WTC11 (cell line): ENCODE data around the gene SOS2. TPM values are rescaled to one million over a fixed set of nuclear protein-coding genes. Genes with fewer than 3 reads are reported as not detected.

Source experiments
- ATAC-seq: fragments of 200-7000 bp; cut with Tn5 transposase; 2 replicates; pipeline ENCODE4 v1.10.0; 2021; ENCODE audit warnings: mild to moderate bottlenecking, moderate library complexity
- CTCF ChIA-PET: fragments of 300-600 bp; sonication (Branson Sonifier 250); formaldehyde crosslinking; loops from one replicate; lab custom pipeline; 2021; ENCODE audit warnings: antibody characterized with exemption; lab: Charles Lee
- POLR2A ChIA-PET: fragments of 350-600 bp; sonication (Branson Sonifier 250); formaldehyde crosslinking; loops from one replicate; lab custom pipeline; 2021; ENCODE audit warnings: antibody characterized with exemption; lab: Charles Lee
- DNase-seq: peaks from one replicate; pipeline ENCODE4 v3.0.0; 2021; ENCODE audit warnings: low spot score
- H3K27ac Mint-ChIP-seq: 2 replicates; pipeline ENCODE4 v1.8.0; 2021; ENCODE audit warnings: mixed read lengths
- H3K27me3 Mint-ChIP-seq: 2 replicates; pipeline ENCODE4 v1.8.0; 2021; ENCODE audit warnings: low read depth, mild to moderate bottlenecking, moderate library complexity, mixed read lengths
- H3K36me3 Mint-ChIP-seq: 2 replicates; pipeline ENCODE4 v1.8.0; 2021; ENCODE audit warnings: mixed read lengths
- H3K4me1 Mint-ChIP-seq: 2 replicates; pipeline ENCODE4 v1.8.0; 2022; ENCODE audit warnings: mixed read lengths
- H3K4me3 Mint-ChIP-seq: 2 replicates; pipeline ENCODE4 v1.8.0; 2021; ENCODE audit warnings: mild to moderate bottlenecking, moderate library complexity, mixed read lengths
- H3K9me3 Mint-ChIP-seq: 2 replicates; pipeline ENCODE4 v1.8.0; 2021; ENCODE audit warnings: mixed read lengths
- AFF4 ChIP-seq: sonication (generic); formaldehyde crosslinking; IDR thresholded peaks from 2 replicates; pipeline ENCODE4 v1.8.1; 2023; ENCODE audit warnings: mild to moderate bottlenecking, missing genetic modification reagents, borderline replicate concordance
- ATF2 ChIP-seq: sonication (generic); formaldehyde crosslinking; IDR thresholded peaks from 2 replicates; pipeline ENCODE4 v1.8.1; 2022; ENCODE audit warnings: low read depth, missing genetic modification reagents, borderline replicate concordance
- CDX4 ChIP-seq: fragments of 250-450 bp; sonication (Bioruptor Pico); IDR thresholded peaks from 2 replicates; pipeline ENCODE4 v1.9.0; 2021; ENCODE audit warnings: moderate library complexity, mild to moderate bottlenecking, inconsistent platforms, borderline replicate concordance
- CREB1 ChIP-seq: sonication (generic); formaldehyde crosslinking; IDR thresholded peaks from 2 replicates; pipeline ENCODE4 v1.8.0; 2023; ENCODE audit warnings: mild to moderate bottlenecking, missing genetic modification reagents
- CTCF ChIP-seq: fragments of 200-600 bp; IDR thresholded peaks from 2 replicates; pipeline ENCODE4 v1.8.0; 2022; ENCODE audit warnings: antibody characterized with exemption
- ETV6 ChIP-seq: sonication (generic); formaldehyde crosslinking; IDR thresholded peaks from 2 replicates; pipeline ENCODE4 v1.8.1; 2022; ENCODE audit warnings: mild to moderate bottlenecking, missing genetic modification reagents
- FOXK1 ChIP-seq: sonication (generic); formaldehyde crosslinking; IDR thresholded peaks from 2 replicates; pipeline ENCODE4 v1.8.0; 2022; ENCODE audit warnings: mild to moderate bottlenecking, moderate library complexity, missing genetic modification reagents
- GRHL2 ChIP-seq: fragments of 250-450 bp; sonication (Bioruptor Pico); IDR thresholded peaks from 2 replicates; pipeline ENCODE4 v1.8.0; 2022; ENCODE audit warnings: mild to moderate bottlenecking, moderate library complexity; ENCODE audit not compliant: insufficient replicate concordance, severe bottlenecking
- JAZF1 ChIP-seq: fragments of 250-450 bp; sonication (Bioruptor Pico); IDR thresholded peaks from 2 replicates; pipeline ENCODE4 v1.9.0; 2021; ENCODE audit warnings: moderate library complexity, mild to moderate bottlenecking, inconsistent platforms
- NFYB ChIP-seq: sonication (generic); formaldehyde crosslinking; conservative IDR thresholded peaks from 2 replicates; pipeline ENCODE4 v1.8.0; 2022; ENCODE audit warnings: low read depth, missing genetic modification reagents
- TCF7 ChIP-seq: sonication (generic); formaldehyde crosslinking; IDR thresholded peaks from 2 replicates; pipeline ENCODE4 v1.8.0; 2022; ENCODE audit warnings: mild to moderate bottlenecking, low read depth, missing genetic modification reagents, moderate library complexity
- ZBTB21 ChIP-seq: sonication (generic); formaldehyde crosslinking; IDR thresholded peaks from 2 replicates; pipeline ENCODE4 v1.8.1; 2023; ENCODE audit warnings: mild to moderate bottlenecking, missing genetic modification reagents, borderline replicate concordance
- total RNA-seq: library from RNA; stranded (reverse); gene quantifications from 3 replicates; pipeline ENCODE4 v1.2.3, GENCODE V29; 2021
- TF ChIP-seq, protein P1 (sequence below): fragments of 250-450 bp; sonication (Bioruptor Pico); conservative IDR thresholded peaks from 2 replicates; pipeline ENCODE4 v1.9.0; 2021; ENCODE audit warnings: mild to moderate bottlenecking
- TF ChIP-seq, protein P2 (sequence below): sonication (generic); formaldehyde crosslinking; IDR thresholded peaks from 2 replicates; pipeline ENCODE4 v1.8.1; 2022; ENCODE audit warnings: mild to moderate bottlenecking, missing genetic modification reagents, moderate library complexity, borderline replicate concordance
- TF ChIP-seq, protein P3 (sequence below): sonication (generic); formaldehyde crosslinking; IDR thresholded peaks from 2 replicates; pipeline ENCODE4 v1.8.1; 2023; ENCODE audit warnings: mild to moderate bottlenecking, missing genetic modification reagents, moderate library complexity
- TF ChIP-seq, protein P4 (sequence below): sonication (generic); formaldehyde crosslinking; IDR thresholded peaks from 2 replicates; pipeline ENCODE4 v1.8.0; 2022; ENCODE audit warnings: mild to moderate bottlenecking, missing genetic modification reagents

Gene SOS2
- total RNA-seq, 1 experiment from 2014 or later = 11.0 TPM

- TF ChIP-seq, protein P1, sequence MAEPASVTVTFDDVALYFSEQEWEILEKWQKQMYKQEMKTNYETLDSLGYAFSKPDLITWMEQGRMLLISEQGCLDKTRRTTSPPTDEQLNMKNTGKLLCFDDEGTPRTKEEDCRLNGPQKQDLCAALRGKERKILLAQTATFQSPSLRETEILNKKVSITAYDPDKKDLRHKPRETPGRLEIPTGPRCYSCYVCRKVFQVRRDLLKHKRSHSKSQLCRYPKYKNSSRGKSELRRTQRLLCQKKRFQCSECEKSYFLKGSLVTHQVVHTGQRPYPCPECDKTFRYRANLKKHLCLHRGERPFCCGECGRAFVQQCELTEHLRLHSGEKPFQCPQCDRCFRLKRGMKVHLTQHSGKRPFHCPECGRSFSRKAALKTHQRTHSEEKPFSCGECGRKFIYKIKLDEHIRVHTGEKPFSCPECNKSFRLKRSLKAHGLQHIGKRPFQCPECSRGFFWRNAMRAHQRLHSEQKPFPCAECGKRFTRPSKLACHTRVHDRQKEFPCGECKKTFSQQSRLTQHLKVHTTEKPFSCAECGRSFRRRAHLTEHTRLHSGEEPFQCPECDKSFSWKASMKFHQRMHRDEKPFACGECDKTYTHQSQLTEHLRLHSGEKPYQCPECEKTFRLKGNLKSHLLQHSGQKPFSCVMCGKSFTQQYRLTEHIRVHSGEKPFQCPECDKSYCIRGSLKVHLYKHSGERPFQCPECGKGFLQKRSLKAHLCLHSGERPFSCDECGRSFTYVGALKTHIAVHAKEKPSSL = no peak
- TF ChIP-seq, all 79 proteins: peak for 0
Measured at GRCh38 chr14:50218501-50218900, 12.9 kb downstream of the SOS2 start (continued).

DNA sequence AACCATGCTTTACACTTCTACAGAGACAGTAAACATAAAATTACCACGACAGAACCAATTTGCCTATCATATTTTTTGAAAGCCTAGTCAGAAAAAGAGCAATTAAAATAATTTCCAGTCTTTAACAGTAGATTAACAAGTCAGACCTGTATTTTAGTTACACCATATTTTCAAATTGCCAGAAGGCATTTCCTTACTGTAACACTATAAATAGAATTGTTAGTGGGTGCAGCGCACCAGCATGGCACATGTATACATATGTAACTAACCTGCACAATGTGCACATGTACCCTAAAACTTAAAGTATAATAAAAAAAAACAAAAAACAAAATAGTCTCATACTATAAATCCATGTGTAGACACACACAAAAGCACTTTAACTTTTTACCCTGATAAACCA, 16.0 kb downstream of the SOS2 start:
- no peaks in the 10 kb centered on the region for H3K36me3 Mint-ChIP-seq
- H3K27ac Mint-ChIP-seq = no peak overlapping the region
- CTCF ChIA-PET = no interaction called here
- ATAC-seq (no peak), DNase-seq (no peak)
- no peak overlapping the region for H3K4me3 Mint-ChIP-seq
- H3K4me1 Mint-ChIP-seq = peaks cover 4% of the 10 kb centered on the region
- no peaks in the 10 kb centered on the region for H3K9me3 Mint-ChIP-seq
- POLR2A ChIA-PET = no interaction called here
- H3K27me3 Mint-ChIP-seq = no peaks in the 10 kb centered on the region
- TF ChIP-seq NFYB (no peak), ETV6 (no peak), FOXK1 (CRISPR knock-in tag) (no peak), CDX4 (no peak), ATF2 (no peak), AFF4 (CRISPR knock-in tag) (no peak), TCF7 (CRISPR knock-in tag) (no peak), JAZF1 (no peak), CREB1 (CRISPR knock-in tag) (no peak), CTCF (no peak), ZBTB21 (CRISPR knock-in tag) (no peak), GRHL2 (no peak)
- TF ChIP-seq, protein P2, sequence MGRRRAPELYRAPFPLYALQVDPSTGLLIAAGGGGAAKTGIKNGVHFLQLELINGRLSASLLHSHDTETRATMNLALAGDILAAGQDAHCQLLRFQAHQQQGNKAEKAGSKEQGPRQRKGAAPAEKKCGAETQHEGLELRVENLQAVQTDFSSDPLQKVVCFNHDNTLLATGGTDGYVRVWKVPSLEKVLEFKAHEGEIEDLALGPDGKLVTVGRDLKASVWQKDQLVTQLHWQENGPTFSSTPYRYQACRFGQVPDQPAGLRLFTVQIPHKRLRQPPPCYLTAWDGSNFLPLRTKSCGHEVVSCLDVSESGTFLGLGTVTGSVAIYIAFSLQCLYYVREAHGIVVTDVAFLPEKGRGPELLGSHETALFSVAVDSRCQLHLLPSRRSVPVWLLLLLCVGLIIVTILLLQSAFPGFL (CRISPR knock-in tag) = no peak
- TF ChIP-seq, protein P3, sequence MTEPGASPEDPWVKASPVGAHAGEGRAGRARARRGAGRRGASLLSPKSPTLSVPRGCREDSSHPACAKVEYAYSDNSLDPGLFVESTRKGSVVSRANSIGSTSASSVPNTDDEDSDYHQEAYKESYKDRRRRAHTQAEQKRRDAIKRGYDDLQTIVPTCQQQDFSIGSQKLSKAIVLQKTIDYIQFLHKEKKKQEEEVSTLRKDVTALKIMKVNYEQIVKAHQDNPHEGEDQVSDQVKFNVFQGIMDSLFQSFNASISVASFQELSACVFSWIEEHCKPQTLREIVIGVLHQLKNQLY = no peak
- TF ChIP-seq, protein P4, sequence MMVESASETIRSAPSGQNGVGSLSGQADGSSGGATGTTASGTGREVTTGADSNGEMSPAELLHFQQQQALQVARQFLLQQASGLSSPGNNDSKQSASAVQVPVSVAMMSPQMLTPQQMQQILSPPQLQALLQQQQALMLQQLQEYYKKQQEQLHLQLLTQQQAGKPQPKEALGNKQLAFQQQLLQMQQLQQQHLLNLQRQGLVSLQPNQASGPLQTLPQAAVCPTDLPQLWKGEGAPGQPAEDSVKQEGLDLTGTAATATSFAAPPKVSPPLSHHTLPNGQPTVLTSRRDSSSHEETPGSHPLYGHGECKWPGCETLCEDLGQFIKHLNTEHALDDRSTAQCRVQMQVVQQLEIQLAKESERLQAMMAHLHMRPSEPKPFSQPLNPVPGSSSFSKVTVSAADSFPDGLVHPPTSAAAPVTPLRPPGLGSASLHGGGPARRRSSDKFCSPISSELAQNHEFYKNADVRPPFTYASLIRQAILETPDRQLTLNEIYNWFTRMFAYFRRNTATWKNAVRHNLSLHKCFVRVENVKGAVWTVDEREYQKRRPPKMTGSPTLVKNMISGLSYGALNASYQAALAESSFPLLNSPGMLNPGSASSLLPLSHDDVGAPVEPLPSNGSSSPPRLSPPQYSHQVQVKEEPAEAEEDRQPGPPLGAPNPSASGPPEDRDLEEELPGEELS (CRISPR knock-in tag) = no peak
